Naive thymus-derived CD4-positive, alpha-beta T cell (primary cell): ENCODE data around the gene FOXJ3. TPM values are rescaled to one million over a fixed set of nuclear protein-coding genes. Genes with fewer than 3 reads are reported as not detected.
A peak's percentile ranks its signal among the peaks of the same experiment; 100 is the strongest.

Experiments
- ATAC-seq: fragments of 150-1000 bp; cut with Tn5 transposase; 2 replicates; pipeline ENCODE4 v1.10.0; 2021; ENCODE audit warnings: mild to moderate bottlenecking, moderate library complexity
- CTCF ChIA-PET: fragments of 350-600 bp; sonication (Branson Sonifier 250); formaldehyde crosslinking; loops from one replicate; lab custom pipeline; 2021; ENCODE audit warnings: antibody characterized with exemption; lab: Charles Lee
- POLR2A ChIA-PET: fragments of 350-600 bp; sonication (Branson Sonifier 250); formaldehyde crosslinking; loops from one replicate; lab custom pipeline; 2021; ENCODE audit warnings: antibody characterized with exemption, inconsistent platforms; lab: Charles Lee
- DNase-seq, 9 donors: peaks; one replicate each; pipeline versions ENCODE4 v3.0.0 to v3.0.0-alpha.2; 2020 to 2022; ENCODE audit warnings: mixed read lengths in 1 of 9
- H3K27ac ChIP-seq: one replicate; pipeline ENCODE4 v1.7.0; 2013; ENCODE audit warnings: mild to moderate bottlenecking, low read depth, low read length, moderate library complexity
- H3K27me3 ChIP-seq, 2 donors: one replicate each; pipeline ENCODE4 v1.7.0; 2013; ENCODE audit warnings: low read length in 2 of 2, mild to moderate bottlenecking in 2 of 2, moderate library complexity in 2 of 2; ENCODE audit not compliant: control insufficient read depth in 2 of 2, insufficient read depth in 2 of 2
- H3K36me3 ChIP-seq, 3 experiments: 1 replicate in 2 of 3; 2 replicates in 1 of 3; pipeline ENCODE4 v1.7.0; 2013; ENCODE audit warnings: low read length in 3 of 3, mild to moderate bottlenecking in 3 of 3, moderate library complexity in 1 of 3; ENCODE audit not compliant: insufficient read depth in 3 of 3, control insufficient read depth in 2 of 3
- H3K4me1 ChIP-seq, 2 donors: one replicate each; pipeline ENCODE4 v1.7.0; 2013; ENCODE audit warnings: low read length in 2 of 2, mild to moderate bottlenecking in 2 of 2, moderate library complexity in 1 of 2; ENCODE audit not compliant: control insufficient read depth in 2 of 2, insufficient read depth in 2 of 2
- H3K4me3 ChIP-seq: 2 replicates; pipeline ENCODE4 v1.7.0; 2013; ENCODE audit warnings: mild to moderate bottlenecking, low read length
- H3K9me3 ChIP-seq, 3 experiments: 1 replicate in 2 of 3; 2 replicates in 1 of 3; pipeline ENCODE4 v1.7.0; 2013; ENCODE audit warnings: low read length in 3 of 3; ENCODE audit not compliant: control insufficient read depth in 2 of 3
- H3K27ac Mint-ChIP-seq, 9 donors: one replicate each; pipeline ENCODE4 v1.8.0; 2020 to 2022; ENCODE audit warnings: mixed read lengths in 9 of 9, mild to moderate bottlenecking in 8 of 9, moderate library complexity in 5 of 9, inconsistent platforms in 2 of 9
- H3K27me3 Mint-ChIP-seq, 5 donors: one replicate each; pipeline ENCODE4 v1.8.0; 2021 to 2022; ENCODE audit warnings: mixed read lengths in 5 of 5, mild to moderate bottlenecking in 1 of 5
- H3K36me3 Mint-ChIP-seq, 5 donors: one replicate each; pipeline ENCODE4 v1.8.0; 2020 to 2022; ENCODE audit warnings: mixed read lengths in 5 of 5, mild to moderate bottlenecking in 3 of 5, inconsistent platforms in 1 of 5
- H3K4me1 Mint-ChIP-seq, 7 donors: one replicate each; pipeline ENCODE4 v1.8.0; 2020 to 2022; ENCODE audit warnings: mixed read lengths in 7 of 7, mild to moderate bottlenecking in 3 of 7, inconsistent platforms in 1 of 7
- H3K4me3 Mint-ChIP-seq, 10 donors: one replicate each; pipeline ENCODE4 v1.8.0; 2020 to 2022; ENCODE audit warnings: mild to moderate bottlenecking in 10 of 10, mixed read lengths in 10 of 10, moderate library complexity in 6 of 10, inconsistent platforms in 2 of 10
- H3K9me3 Mint-ChIP-seq, 11 donors: one replicate each; pipeline ENCODE4 v1.8.0; 2020 to 2022; ENCODE audit warnings: mixed read lengths in 11 of 11, mild to moderate bottlenecking in 4 of 11, inconsistent platforms in 1 of 11, moderate library complexity in 1 of 11
- intact Hi-C, 2 donors: fragments of 100-400 bp; cut with micrococcal nuclease; formaldehyde crosslinking; loops; one replicate each; pipeline ENCODE4 v1.15.1; 2023
- polyA plus RNA-seq, 2 donors: library from polyadenylated mRNA; unstranded; fragments of 300-500 nt; fragmentation: Illumina TruSeq; gene quantifications; one replicate each; pipeline ENCODE4 v1.2.3, GENCODE V29; 2021
- total RNA-seq, 6 experiments: library from RNA in 5 of 6; stranded (reverse) in 5 of 6; gene quantifications; 1 replicate in 5 of 6; 2 replicates in 1 of 6; pipeline ENCODE4 v1.2.3 and lab custom pipeline; 2021 to 2026

The FOXJ3 gene
- total and polyA plus RNA-seq, 7 experiments from 2014 or later = 38.9 to 93.3 (median 70.0) TPM

GRCh38 chr1:42319128-42319851 lies 15.7 kb downstream of the FOXJ3 start:
- ChIA-PET POLR2A (interaction anchor here (0.7 to 1.8 kb wide), 5 partner anchors 11 to 138 kb away, joined by 3 to 9 read pairs (median 6); partner anchors contain the start of genes FOXJ3 and PPCS), CTCF (interaction anchor here (0.5 to 1.6 kb wide), 6 partner anchors 11 to 61 kb away, joined by 3 to 4 read pairs (median 3); no protein-coding TSS in a partner anchor)
- intact Hi-C loops = loop anchor here in 1 of 2 donors (5.0 kb wide), 1 partner anchor 138 kb away; the partner anchor contains the start of genes PPCS and ZMYND12
- Mint-ChIP-seq H3K27ac (peak overlapping the region; percentile 66 to 93 (median 89)), H3K4me3 (peak overlapping the region; percentile 70 to 88 (median 82)), H3K4me1 (peaks cover 68 to 96% (median 93%) of the 10 kb centered on the region in 7 donors), H3K9me3 (no peaks in the 10 kb centered on the region), H3K27me3 (no peaks in the 10 kb centered on the region), H3K36me3 (peaks cover 0 to 11% (median 7%) of the 10 kb centered on the region in 5 donors)
- peaks cover 29 to 74% of the 10 kb centered on the region in 2 donors for H3K4me1 ChIP-seq
- DNase-seq = peak in 2 of 9 donors; percentile 2 to 4
- ATAC-seq = peak; percentile 46
- no peaks in the 10 kb centered on the region for H3K36me3 ChIP-seq
- peak overlapping the region; percentile 59 for H3K27ac ChIP-seq
- H3K4me3 ChIP-seq = peak overlapping the region; percentile 31
- no peaks in the 10 kb centered on the region for H3K27me3 ChIP-seq
- no peaks in the 10 kb centered on the region for H3K9me3 ChIP-seq

GRCh38 chr1:42318601-42319000 lies 16.4 kb downstream of the FOXJ3 start:
- Histone ChIP-seq H3K4me1 (peaks cover 29 to 74% of the 10 kb centered on the region in 2 donors), H3K9me3 (no peaks in the 10 kb centered on the region), H3K27ac (no peak overlapping the region), H3K36me3 (no peaks in the 10 kb centered on the region), H3K27me3 (no peaks in the 10 kb centered on the region), H3K4me3 (no peak overlapping the region)
- intact Hi-C loops = loop anchor here in 1 of 2 donors (5.0 kb wide), 1 partner anchor 139 kb away; the partner anchor contains the start of genes PPCS and ZMYND12
- Mint-ChIP-seq H3K27ac (peak overlapping the region in 7 of 9 donors; percentile 48 to 93 (median 90)), H3K36me3 (peaks cover 0 to 11% (median 7%) of the 10 kb centered on the region in 5 donors), H3K4me3 (peak overlapping the region in 8 of 10 donors; percentile 1 to 88 (median 63)), H3K27me3 (no peaks in the 10 kb centered on the region), H3K4me1 (peaks cover 71 to 100% (median 97%) of the 10 kb centered on the region in 7 donors), H3K9me3 (no peaks in the 10 kb centered on the region)
- ChIA-PET CTCF (interaction anchor here (1.2 kb wide), 1 partner anchor 17 kb away, joined by 4 read pairs; no protein-coding TSS in a partner anchor), POLR2A (interaction anchor here (1.3 to 2.0 kb wide), 2 partner anchors 14 to 16 kb away, joined by 3 to 6 read pairs; no protein-coding TSS in a partner anchor)
- no peak for ATAC-seq
- no peak for DNase-seq

GRCh38 chr1:42317308-42317707 lies 17.7 kb downstream of the FOXJ3 start:
- peaks cover 60 to 100% (median 95%) of the 10 kb centered on the region in 7 donors for H3K4me1 Mint-ChIP-seq

GRCh38 chr1:42316292-42316691 lies 18.7 kb downstream of the FOXJ3 start:
- Histone ChIP-seq H3K4me3 (no peak overlapping the region), H3K9me3 (no peaks in the 10 kb centered on the region), H3K4me1 (peaks cover 29 to 64% of the 10 kb centered on the region in 2 donors), H3K27ac (no peak overlapping the region), H3K27me3 (no peaks in the 10 kb centered on the region), H3K36me3 (no peaks in the 10 kb centered on the region)
- Mint-ChIP-seq H3K36me3 (peaks cover 0 to 4% (median 3%) of the 10 kb centered on the region in 5 donors), H3K27me3 (no peaks in the 10 kb centered on the region), H3K27ac (peak overlapping the region in 1 of 9 donors; percentile 63), H3K4me3 (peak overlapping the region in 5 of 10 donors; percentile 5 to 49 (median 10)), H3K4me1 (peaks cover 59 to 100% (median 92%) of the 10 kb centered on the region in 7 donors), H3K9me3 (no peaks in the 10 kb centered on the region)
- ATAC-seq = no peak
- CTCF ChIA-PET = interaction anchor here (1.3 to 1.4 kb wide), 2 partner anchors 9 to 18 kb away, joined by 4 read pairs; no protein-coding TSS in a partner anchor
- DNase-seq = no peak
- intact Hi-C loops = loop anchor here in 1 of 2 donors (5.0 kb wide), 1 partner anchor 141 kb away; the partner anchor contains the start of genes PPCS and ZMYND12
- POLR2A ChIA-PET = interaction anchor here (0.7 to 2.0 kb wide), 3 partner anchors 18 to 141 kb away, joined by 4 to 6 read pairs (median 5); no protein-coding TSS in a partner anchor

More at GRCh38 chr1:42317308-42317707, 17.7 kb downstream of the FOXJ3 start:
- Histone ChIP-seq H3K36me3 (no peaks in the 10 kb centered on the region), H3K4me3 (no peak overlapping the region), H3K9me3 (no peaks in the 10 kb centered on the region), H3K27ac (no peak overlapping the region), H3K4me1 (peaks cover 29 to 69% of the 10 kb centered on the region in 2 donors), H3K27me3 (no peaks in the 10 kb centered on the region)
- intact Hi-C loops = loop anchor here in 1 of 2 donors (5.0 kb wide), 1 partner anchor 140 kb away; the partner anchor contains the start of genes PPCS and ZMYND12
- DNase-seq = no peak
- Mint-ChIP-seq H3K9me3 (no peaks in the 10 kb centered on the region), H3K4me3 (peak overlapping the region in 8 of 10 donors; percentile 8 to 57 (median 46)), H3K27me3 (no peaks in the 10 kb centered on the region), H3K27ac (peak overlapping the region in 8 of 9 donors; percentile 8 to 93 (median 40)), H3K36me3 (peaks cover 0 to 7% (median 4%) of the 10 kb centered on the region in 5 donors)
- POLR2A ChIA-PET = interaction anchor here (0.6 to 2.0 kb wide), 5 partner anchors 15 to 142 kb away, joined by 3 to 6 read pairs (median 3); no protein-coding TSS in a partner anchor
- ATAC-seq = no peak
- CTCF ChIA-PET = interaction anchor here (0.7 to 1.1 kb wide), 3 partner anchors 15 to 141 kb away, joined by 4 to 9 read pairs (median 4); no protein-coding TSS in a partner anchor

- peaks cover 59 to 99% (median 91%) of the 10 kb centered on the region in 7 donors for H3K4me1 Mint-ChIP-seq
- Histone ChIP-seq H3K4me3 (no peak overlapping the region), H3K27ac (no peak overlapping the region), H3K36me3 (no peaks in the 10 kb centered on the region), H3K9me3 (no peaks in the 10 kb centered on the region), H3K4me1 (peaks cover 29 to 56% of the 10 kb centered on the region in 2 donors), H3K27me3 (no peaks in the 10 kb centered on the region)
- H3K27me3 Mint-ChIP-seq = no peaks in the 10 kb centered on the region
- no peak for ATAC-seq
- ChIA-PET POLR2A (interaction anchor here (0.5 to 1.4 kb wide), 2 partner anchors 66 to 142 kb away, joined by 3 to 5 read pairs; no protein-coding TSS in a partner anchor), CTCF (interaction anchor here (0.6 to 1.4 kb wide), 3 partner anchors 10 to 574 kb away, joined by 3 to 4 read pairs (median 4); no protein-coding TSS in a partner anchor)
- DNase-seq = no peak
- peak overlapping the region in 1 of 9 donors; percentile 33 for H3K27ac Mint-ChIP-seq
- intact Hi-C loops = loop anchor here in 1 of 2 donors (5.0 kb wide), 1 partner anchor 142 kb away; the partner anchor contains the start of genes PPCS and ZMYND12
- H3K4me3 Mint-ChIP-seq = peak overlapping the region in 5 of 10 donors; percentile 14 to 47 (median 44)
- peaks cover 0 to 12% (median 5%) of the 10 kb centered on the region in 5 donors for H3K36me3 Mint-ChIP-seq
- no peaks in the 10 kb centered on the region for H3K9me3 Mint-ChIP-seq
These were observed 19.5 kb downstream of the FOXJ3 start for GRCh38 chr1:42315500-42315899.

GRCh38 chr1:42313970-42314369 lies 21.1 kb downstream of the FOXJ3 start:
- no peaks in the 10 kb centered on the region for H3K9me3 ChIP-seq
- H3K27ac ChIP-seq = no peak overlapping the region
- H3K4me1 ChIP-seq = peaks cover 15 to 42% of the 10 kb centered on the region in 2 donors
- POLR2A ChIA-PET = no interaction called here
- CTCF ChIA-PET = interaction anchor here (0.6 kb wide), 1 partner anchor 326 kb away, joined by 5 read pairs; no protein-coding TSS in a partner anchor
- intact Hi-C loops = no loop called here
- H3K4me3 ChIP-seq = no peak overlapping the region
- no peak for DNase-seq
- Mint-ChIP-seq H3K36me3 (peaks cover 0 to 22% (median 13%) of the 10 kb centered on the region in 5 donors), H3K9me3 (no peaks in the 10 kb centered on the region), H3K27ac (peak overlapping the region in 2 of 9 donors; percentile 64 to 70), H3K4me1 (peaks cover 50 to 91% (median 84%) of the 10 kb centered on the region in 7 donors), H3K4me3 (peak overlapping the region in 3 of 10 donors; percentile 13 to 47 (median 44)), H3K27me3 (no peaks in the 10 kb centered on the region)
- H3K27me3 ChIP-seq = no peaks in the 10 kb centered on the region
- no peak for ATAC-seq
- H3K36me3 ChIP-seq = no peaks in the 10 kb centered on the region
